GM18526 (cell line): ENCODE results near the gene DNAL1.

Experiments used
- POLR2A ChIP-seq: IDR thresholded peaks from 3 replicates; pipeline ENCODE4 v1.6.1; 2011; ENCODE audit not compliant: insufficient read length; ENCODE audit errors: extremely low read depth

Gene DNAL1

GRCh38 chr14:73633116-73634010, 11.4 kb upstream of the DNAL1 start:
- no peak for TF ChIP-seq POLR2A

DNA sequence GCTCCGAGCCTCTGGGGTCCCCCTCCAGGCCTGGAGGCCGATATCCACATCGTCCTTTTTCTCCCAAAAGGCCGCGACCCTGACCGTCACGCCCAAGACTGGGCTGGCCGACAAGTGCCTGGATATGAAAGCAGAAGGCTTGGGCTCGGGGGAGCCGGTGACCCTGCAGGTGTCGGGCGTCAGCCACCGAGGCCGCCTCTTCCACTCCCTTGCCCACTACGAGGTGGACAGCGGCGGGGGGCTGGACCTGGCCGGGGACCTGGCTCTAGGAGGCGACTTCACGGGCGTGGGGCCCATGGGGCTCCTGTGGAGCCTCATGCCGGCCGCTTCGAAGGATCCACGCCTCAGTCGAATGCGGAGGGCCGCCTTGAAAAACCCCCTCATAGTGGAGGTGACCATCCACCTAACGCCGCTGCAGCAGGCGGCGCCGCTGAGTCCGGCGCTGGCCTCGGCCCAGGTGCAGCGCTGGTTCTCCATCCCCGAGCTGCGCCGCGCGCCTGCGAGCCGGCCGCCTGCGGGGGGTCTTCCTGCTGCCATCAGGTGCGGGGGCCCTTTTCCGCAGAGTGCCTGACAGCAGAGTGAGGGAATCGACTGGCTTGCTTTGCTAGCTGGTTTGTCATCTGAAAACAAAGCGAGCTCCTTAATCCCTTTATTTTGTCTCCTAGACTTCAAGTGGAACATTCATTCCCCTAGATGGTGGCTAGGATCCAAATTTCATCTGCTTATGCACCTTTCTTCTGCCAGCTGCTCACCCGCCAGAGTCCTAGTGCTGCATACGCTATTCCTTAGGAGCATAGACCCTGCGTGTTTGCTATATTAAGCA, 10.6 kb upstream of the DNAL1 start:
- TF ChIP-seq POLR2A = no peak

- no peak for TF ChIP-seq POLR2A
Measured at GRCh38 chr14:73637830-73638229, 7.0 kb upstream of the DNAL1 start.

DNA sequence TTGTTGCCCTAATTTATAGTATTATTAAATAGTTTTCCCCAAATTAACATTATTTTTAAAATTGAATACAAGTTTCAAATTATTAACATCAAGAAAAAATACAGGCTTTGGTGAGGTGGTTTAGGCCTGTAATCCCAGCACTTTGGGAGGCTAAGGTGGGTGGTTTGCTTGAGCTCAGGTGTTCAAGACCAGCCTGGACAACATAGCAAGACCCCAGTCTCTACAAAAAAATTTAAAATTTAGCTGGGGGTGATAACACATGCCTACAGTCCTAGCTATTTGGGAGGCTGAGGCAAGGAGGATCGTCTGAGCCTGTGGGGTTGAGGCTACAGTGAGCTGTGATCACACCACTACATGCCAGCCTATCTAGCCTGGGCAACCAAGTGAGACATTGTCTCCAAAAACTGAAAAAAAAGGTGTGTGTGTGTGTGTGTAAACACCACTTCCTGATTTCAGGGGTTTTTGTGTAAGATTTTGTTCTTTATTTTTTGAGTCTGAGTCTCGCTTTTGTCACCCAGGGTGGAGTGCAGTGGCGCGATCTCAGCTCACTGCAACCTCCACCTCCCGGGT, 3.9 kb upstream of the DNAL1 start:
- no peak for TF ChIP-seq POLR2A

DNA sequence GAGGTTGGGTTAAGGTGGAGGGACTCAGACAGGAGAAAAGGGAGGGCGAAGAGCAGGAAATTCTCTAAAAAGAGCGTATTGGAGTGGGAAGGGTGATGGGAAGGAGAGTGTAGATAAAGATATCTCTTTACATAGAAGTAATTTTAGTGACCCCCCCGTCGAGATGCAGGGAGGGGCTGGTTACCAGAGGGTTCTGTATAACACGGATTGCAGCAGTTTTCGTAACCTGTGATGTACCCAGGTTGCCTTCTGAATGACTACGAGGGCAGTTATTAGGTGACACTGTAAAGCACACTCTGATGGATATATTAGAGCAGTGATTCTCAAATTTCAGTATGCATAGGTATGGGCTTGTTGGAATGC, 443 bp downstream of the DNAL1 start:
- no peak for TF ChIP-seq POLR2A

DNA sequence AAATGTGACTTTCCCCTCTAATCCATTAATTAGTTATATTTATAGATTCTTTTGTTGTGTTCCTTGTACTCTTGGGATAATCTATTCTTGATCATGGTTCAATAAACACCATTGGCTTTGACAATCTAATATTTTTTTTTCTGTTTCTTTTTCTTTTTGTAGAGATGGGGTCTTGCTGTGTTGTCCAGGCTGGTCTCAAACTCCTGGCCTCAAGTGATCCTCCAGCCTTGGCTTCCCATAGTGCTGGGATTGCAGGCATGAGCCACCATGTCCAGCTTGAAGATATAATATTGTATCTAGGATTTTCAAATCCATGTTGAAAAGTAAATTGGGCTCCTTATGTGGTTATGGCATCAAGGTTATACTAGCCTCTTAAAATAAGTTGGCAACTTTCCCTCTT, 6.2 kb downstream of the DNAL1 start:
- TF ChIP-seq POLR2A = no peak

DNA sequence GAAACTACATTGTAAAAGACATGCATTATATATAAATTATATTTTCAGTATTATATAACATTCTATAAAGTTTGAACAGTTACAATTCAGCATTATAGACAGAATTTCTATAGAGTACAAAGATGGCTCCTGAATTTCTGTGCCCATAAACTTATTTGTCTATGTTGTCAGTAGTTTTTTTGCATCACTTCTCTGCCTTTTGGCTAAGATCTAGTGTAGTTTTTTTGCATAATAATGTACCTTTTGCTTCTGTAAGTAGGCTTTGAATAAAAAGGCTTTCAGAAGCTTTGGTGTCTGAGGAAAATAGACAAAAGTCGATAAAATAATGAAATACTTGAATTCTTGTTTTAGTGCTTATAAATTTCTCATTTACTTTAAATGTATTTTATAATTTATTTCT, 11.1 kb downstream of the DNAL1 start:
- no peak for TF ChIP-seq POLR2A

DNA sequence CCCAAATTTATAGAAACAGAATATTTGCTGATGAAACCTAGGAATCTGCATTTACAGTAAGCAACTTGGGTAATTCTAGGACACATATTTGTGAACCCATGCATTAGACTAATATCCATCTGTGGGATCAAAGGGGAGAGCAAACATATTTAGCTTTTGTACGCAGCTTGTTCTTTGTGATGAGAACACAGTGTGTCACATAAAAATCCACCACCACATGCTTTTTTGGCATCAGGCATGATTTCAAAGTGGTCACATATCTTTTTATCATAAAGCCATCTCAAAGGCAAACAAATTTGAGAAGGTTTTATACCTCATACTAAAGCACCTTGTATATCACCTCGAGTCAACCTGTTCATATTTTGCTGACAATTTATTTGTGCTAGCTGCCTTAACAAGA, 15.7 kb downstream of the DNAL1 start:
- no peak for TF ChIP-seq POLR2A

- TF ChIP-seq POLR2A = no peak
Measured at GRCh38 chr14:73661872-73662271, 17.1 kb downstream of the DNAL1 start.

DNA sequence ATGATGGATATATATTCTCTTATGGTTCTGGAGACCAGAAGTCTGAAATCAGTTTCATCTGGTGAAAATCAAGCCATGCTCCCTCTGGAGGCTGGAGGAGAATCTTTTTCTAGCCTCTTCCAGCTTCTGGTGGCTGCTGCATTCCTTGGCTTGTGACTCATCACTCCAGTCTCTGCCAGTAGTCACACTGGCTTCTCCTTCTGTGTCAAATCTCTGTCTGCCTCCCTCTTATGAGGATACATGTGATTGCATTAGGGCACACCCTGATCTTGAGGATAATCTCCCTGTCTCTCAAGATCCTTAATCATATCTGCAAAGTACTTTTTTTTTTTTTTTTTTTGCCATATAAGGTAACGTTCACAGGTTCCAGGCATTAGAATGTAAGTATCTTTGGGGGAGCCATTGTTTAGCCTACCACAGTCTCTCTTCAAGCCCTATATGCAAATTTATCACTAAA, 17.7 kb downstream of the DNAL1 start:
- TF ChIP-seq POLR2A = no peak

DNA sequence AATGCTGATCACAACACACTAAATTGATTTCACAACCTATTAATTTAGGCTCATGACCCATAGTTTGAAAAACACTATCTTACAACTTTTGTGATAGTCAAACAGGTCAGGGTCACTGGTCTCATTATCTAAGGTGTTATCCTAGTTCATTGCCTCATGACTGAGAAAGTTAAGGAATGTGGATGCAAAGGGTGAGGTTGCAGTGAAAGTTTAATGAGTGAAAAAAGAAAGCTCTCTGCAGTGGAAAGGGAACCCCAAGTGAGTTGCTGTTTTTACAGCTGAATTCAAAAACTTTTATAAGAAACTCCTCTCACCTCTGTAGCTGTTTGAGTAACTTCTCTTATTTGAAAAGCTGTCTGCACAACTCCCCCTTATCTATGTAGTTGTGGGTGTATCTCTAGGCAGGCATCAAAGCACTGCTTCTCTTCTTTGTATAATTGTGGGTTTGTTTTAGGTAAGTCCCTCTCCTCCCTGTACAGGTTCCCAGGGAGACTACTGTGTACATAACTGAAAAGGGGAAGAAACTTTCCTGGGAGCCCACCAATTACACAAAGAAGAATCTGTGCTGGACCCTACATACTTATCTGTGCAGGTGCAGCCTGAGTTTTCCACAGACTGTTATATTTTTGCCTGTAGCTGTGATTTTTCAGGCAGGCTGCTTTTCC, 18.9 kb downstream of the DNAL1 start:
- TF ChIP-seq POLR2A = no peak

DNA sequence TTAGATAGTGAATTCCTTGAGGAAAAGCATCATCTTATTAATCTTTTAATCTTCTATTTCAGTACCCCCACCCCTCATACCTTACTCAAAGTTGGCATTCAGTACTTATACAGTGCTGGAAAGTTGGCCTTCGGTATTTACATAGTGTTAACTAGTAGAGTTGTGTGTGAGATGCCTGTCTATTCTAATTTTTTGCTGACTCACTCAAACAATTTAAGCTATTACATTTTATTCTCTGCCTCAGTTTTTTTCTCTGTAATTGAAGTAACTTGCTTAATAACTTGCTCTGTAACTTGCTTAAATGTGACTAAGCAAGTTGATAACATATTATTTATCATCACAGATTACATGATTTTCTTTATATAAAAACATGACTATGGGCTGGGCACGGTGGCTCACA, 20.3 kb downstream of the DNAL1 start:
- TF ChIP-seq POLR2A = no peak

- TF ChIP-seq POLR2A = no peak
Measured at GRCh38 chr14:73666583-73666982, 21.8 kb downstream of the DNAL1 start.

- TF ChIP-seq POLR2A = no peak
Measured at GRCh38 chr14:73667854-73668253, 23.1 kb downstream of the DNAL1 start.

GRCh38 chr14:73674986-73675385, 30.2 kb downstream of the DNAL1 start:
- no peak for TF ChIP-seq POLR2A
